HepG2 (cell line): Measurements from ENCODE around the gene GRB7. TPM values are rescaled to one million over a fixed set of nuclear protein-coding genes. Genes with fewer than 3 reads are reported as not detected.
A peak's percentile ranks its signal among the peaks of the same experiment; 100 is the strongest.

Source experiments
- CBX2 ChIP-seq, 2 experiments: fragments of 200-600 bp in 1 of 2; sonication (generic); formaldehyde crosslinking in 1 of 2; IDR thresholded peaks; 2 replicates each; pipeline versions ENCODE4 v1.7.0 to v1.8.1; 2018 to 2022; ENCODE audit warnings: low read depth in 2 of 2, low read length in 1 of 2, mild to moderate bottlenecking in 1 of 2, missing genetic modification reagents in 1 of 2
- CBX5 ChIP-seq: sonication (generic); formaldehyde crosslinking; IDR thresholded peaks from 2 replicates; pipeline ENCODE4 v1.4.0; 2020; ENCODE audit warnings: missing genetic modification reagents, borderline replicate concordance
- HDAC2 ChIP-seq: sonication (generic); formaldehyde crosslinking; IDR thresholded peaks from 2 replicates; pipeline ENCODE4 v1.4.0; 2020; ENCODE audit warnings: missing genetic modification reagents
- KLF9 ChIP-seq: IDR thresholded peaks from 2 replicates; pipeline ENCODE4 v1.6.1; 2016; ENCODE audit warnings: low read depth
- MED8 ChIP-seq: sonication (generic); formaldehyde crosslinking; IDR thresholded peaks from 2 replicates; pipeline ENCODE4 v1.8.1; 2023; ENCODE audit warnings: mild to moderate bottlenecking, missing genetic modification reagents; ENCODE audit not compliant: insufficient replicate concordance
- NFE2 ChIP-seq: sonication (generic); formaldehyde crosslinking; IDR thresholded peaks from 2 replicates; pipeline ENCODE4 v1.4.0; 2020; ENCODE audit warnings: missing genetic modification reagents
- NFIB ChIP-seq: sonication (generic); formaldehyde crosslinking; IDR thresholded peaks from 2 replicates; pipeline ENCODE4 v1.9.0; 2021; ENCODE audit warnings: missing genetic modification reagents, mild to moderate bottlenecking, borderline replicate concordance
- NFYB ChIP-seq: sonication (generic); formaldehyde crosslinking; IDR thresholded peaks from 2 replicates; pipeline ENCODE4 v1.4.0; 2020; ENCODE audit warnings: missing genetic modification reagents
- ZBTB8A ChIP-seq: sonication (generic); formaldehyde crosslinking; IDR thresholded peaks from 2 replicates; pipeline ENCODE4 v1.4.0; 2020; ENCODE audit warnings: mild to moderate bottlenecking, low read depth, missing genetic modification reagents, borderline replicate concordance
- ZIK1 ChIP-seq: sonication (generic); formaldehyde crosslinking; IDR thresholded peaks from 2 replicates; pipeline ENCODE4 v1.5.0; 2020; ENCODE audit warnings: mild to moderate bottlenecking, low read depth, missing genetic modification reagents, borderline replicate concordance
- ZNF264 ChIP-seq: sonication (generic); formaldehyde crosslinking; IDR thresholded peaks from 2 replicates; pipeline ENCODE4 v1.4.0; 2020; ENCODE audit warnings: missing genetic modification reagents
- ZNF331 ChIP-seq: sonication (generic); formaldehyde crosslinking; IDR thresholded peaks from 2 replicates; pipeline ENCODE4 v1.4.0; 2020; ENCODE audit warnings: missing genetic modification reagents
- ZNF460 ChIP-seq: sonication (generic); formaldehyde crosslinking; IDR thresholded peaks from 2 replicates; pipeline ENCODE4 v1.5.1; 2020; ENCODE audit warnings: missing genetic modification reagents, mild to moderate bottlenecking, borderline replicate concordance
- ZNF530 ChIP-seq: sonication (generic); formaldehyde crosslinking; IDR thresholded peaks from 2 replicates; pipeline ENCODE4 v1.5.0; 2020; ENCODE audit warnings: low read depth, mild to moderate bottlenecking, missing genetic modification reagents
- ZNF562 ChIP-seq: sonication (generic); formaldehyde crosslinking; IDR thresholded peaks from 2 replicates; pipeline ENCODE4 v1.8.0; 2022; ENCODE audit warnings: missing genetic modification reagents, borderline replicate concordance
- ZNF570 ChIP-seq: sonication (generic); formaldehyde crosslinking; IDR thresholded peaks from 2 replicates; pipeline ENCODE4 v1.4.0; 2020; ENCODE audit warnings: mild to moderate bottlenecking, missing genetic modification reagents, borderline replicate concordance
- ZNF670 ChIP-seq: sonication (generic); formaldehyde crosslinking; IDR thresholded peaks from 2 replicates; pipeline ENCODE4 v1.8.0; 2022; ENCODE audit warnings: mild to moderate bottlenecking, missing genetic modification reagents, borderline replicate concordance
- ZSCAN20 ChIP-seq: sonication (generic); formaldehyde crosslinking; IDR thresholded peaks from 2 replicates; pipeline ENCODE4 v1.4.0; 2020; ENCODE audit warnings: missing genetic modification reagents, mild to moderate bottlenecking, borderline replicate concordance
- polyA plus RNA-seq, 8 experiments: library from polyadenylated mRNA; depleted of rRNA in 3 of 8; stranded (reverse) in 7 of 8; unstranded in 1 of 8; fragments of >200 nt; fragmentation: Illumina TruSeq in 4 of 8; extraction: Trizol in 4 of 8; gene quantifications; 2 replicates each; pipeline versions ENCODE4 v1.2.1 to v1.2.3, GENCODE V29; 2011 to 2016; ENCODE audit warnings: low read depth in 4 of 8, missing spikeins in 1 of 8, mixed read lengths in 1 of 8; ENCODE audit not compliant: insufficient read depth in 1 of 8
- total RNA-seq, 5 experiments: library from RNA; depleted of rRNA; stranded (reverse); fragments of >200 nt; fragmentation: Illumina TruSeq; extraction: Trizol; gene quantifications; 2 replicates each; pipeline ENCODE4 v1.2.3, GENCODE V29; 2016; ENCODE audit warnings: low read depth in 1 of 5
- TF ChIP-seq, protein P1 (sequence below): sonication (generic); formaldehyde crosslinking; IDR thresholded peaks from 2 replicates; pipeline ENCODE4 v1.4.0; 2020; ENCODE audit warnings: missing genetic modification reagents, borderline replicate concordance
- TF ChIP-seq, protein P2 (sequence below): sonication (generic); formaldehyde crosslinking; IDR thresholded peaks from 2 replicates; pipeline ENCODE4 v1.9.0; 2021; ENCODE audit warnings: missing genetic modification reagents, mild to moderate bottlenecking, borderline replicate concordance
- TF ChIP-seq, protein P3 (sequence below): IDR thresholded peaks from 2 replicates; pipeline ENCODE4 v1.6.1; 2016; ENCODE audit warnings: low read depth
- TF ChIP-seq, protein P4 (sequence below): sonication (generic); formaldehyde crosslinking; IDR thresholded peaks from 2 replicates; pipeline ENCODE4 v1.4.0; 2020; ENCODE audit warnings: missing genetic modification reagents, low read depth, mild to moderate bottlenecking, borderline replicate concordance

The GRB7 gene
- total and polyA plus RNA-seq, 2 of the 13 experiments (the other 11 are each of a cell fraction or from before 2014, with no cell fraction given) = 60.2 to 77.7 TPM

DNA sequence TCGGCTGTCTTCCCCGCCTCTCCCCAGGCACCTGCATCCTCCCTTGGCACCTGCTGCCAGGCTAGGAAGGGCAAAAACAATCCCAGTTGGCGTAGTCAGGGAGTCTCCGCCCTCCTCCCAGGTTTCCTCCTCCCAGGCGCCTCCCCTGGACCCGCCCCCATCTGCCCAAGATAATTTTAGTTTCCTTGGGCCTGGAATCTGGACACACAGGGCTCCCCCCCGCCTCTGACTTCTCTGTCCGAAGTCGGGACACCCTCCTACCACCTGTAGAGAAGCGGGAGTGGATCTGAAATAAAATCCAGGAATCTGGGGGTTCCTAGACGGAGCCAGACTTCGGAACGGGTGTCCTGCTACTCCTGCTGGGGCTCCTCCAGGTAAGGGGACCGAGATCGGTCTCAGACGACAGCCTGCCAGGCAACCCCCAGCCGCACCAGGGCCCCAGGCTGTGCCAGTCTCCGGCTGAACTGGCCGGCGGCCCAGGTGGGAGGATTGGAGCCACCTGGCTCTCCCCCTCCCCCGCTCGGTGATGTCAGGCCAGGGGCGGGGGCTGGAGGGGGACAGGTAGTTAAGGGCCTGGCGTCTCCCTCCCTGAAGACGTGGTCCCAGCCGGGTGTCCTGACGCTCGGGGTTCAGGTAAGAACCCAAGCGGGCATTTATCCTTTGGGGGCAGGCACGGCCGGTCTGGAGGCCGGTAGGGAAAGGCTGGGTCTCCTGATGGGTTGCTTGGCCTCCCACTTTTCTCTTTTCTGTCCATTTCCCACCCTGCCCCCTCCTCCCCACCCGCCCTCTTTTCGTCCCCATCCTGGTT is at the start of gene GRB7 (continued):
- TF ChIP-seq, protein P1, sequence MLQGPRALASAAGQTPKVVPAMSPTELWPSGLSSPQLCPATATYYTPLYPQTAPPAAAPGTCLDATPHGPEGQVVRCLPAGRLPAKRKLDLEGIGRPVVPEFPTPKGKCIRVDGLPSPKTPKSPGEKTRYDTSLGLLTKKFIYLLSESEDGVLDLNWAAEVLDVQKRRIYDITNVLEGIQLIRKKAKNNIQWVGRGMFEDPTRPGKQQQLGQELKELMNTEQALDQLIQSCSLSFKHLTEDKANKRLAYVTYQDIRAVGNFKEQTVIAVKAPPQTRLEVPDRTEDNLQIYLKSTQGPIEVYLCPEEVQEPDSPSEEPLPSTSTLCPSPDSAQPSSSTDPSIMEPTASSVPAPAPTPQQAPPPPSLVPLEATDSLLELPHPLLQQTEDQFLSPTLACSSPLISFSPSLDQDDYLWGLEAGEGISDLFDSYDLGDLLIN = no peak
- no peak for TF ChIP-seq ZNF460 (CRISPR knock-in tag)
- peak; percentile 8; the same call in 1 of the 2 replicates for TF ChIP-seq HDAC2 (CRISPR knock-in tag)
- no peak for TF ChIP-seq NFYB
- TF ChIP-seq, protein P2, sequence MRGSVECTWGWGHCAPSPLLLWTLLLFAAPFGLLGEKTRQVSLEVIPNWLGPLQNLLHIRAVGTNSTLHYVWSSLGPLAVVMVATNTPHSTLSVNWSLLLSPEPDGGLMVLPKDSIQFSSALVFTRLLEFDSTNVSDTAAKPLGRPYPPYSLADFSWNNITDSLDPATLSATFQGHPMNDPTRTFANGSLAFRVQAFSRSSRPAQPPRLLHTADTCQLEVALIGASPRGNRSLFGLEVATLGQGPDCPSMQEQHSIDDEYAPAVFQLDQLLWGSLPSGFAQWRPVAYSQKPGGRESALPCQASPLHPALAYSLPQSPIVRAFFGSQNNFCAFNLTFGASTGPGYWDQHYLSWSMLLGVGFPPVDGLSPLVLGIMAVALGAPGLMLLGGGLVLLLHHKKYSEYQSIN (CRISPR knock-in tag) = no peak
- TF ChIP-seq, protein P3, sequence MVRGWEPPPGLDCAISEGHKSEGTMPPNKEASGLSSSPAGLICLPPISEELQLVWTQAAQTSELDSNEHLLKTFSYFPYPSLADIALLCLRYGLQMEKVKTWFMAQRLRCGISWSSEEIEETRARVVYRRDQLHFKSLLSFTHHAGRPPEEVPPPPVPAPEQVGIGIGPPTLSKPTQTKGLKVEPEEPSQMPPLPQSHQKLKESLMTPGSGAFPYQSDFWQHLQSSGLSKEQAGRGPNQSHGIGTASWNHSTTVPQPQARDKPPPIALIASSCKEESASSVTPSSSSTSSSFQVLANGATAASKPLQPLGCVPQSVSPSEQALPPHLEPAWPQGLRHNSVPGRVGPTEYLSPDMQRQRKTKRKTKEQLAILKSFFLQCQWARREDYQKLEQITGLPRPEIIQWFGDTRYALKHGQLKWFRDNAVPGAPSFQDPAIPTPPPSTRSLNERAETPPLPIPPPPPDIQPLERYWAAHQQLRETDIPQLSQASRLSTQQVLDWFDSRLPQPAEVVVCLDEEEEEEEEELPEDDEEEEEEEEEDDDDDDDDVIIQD = no peak; the same call in 1 of the 2 replicates
- no peak for TF ChIP-seq ZNF530 (CRISPR knock-in tag)
- no peak for TF ChIP-seq ZBTB8A (CRISPR knock-in tag)
- no peak for TF ChIP-seq CBX2 (IDR thresholded peaks at IDR 0.05; ENCODE audit: low read depth, low read length)
- TF ChIP-seq CBX2 (CRISPR knock-in tag; IDR thresholded peaks at IDR 0.05; ENCODE audit: low read depth) = no peak
- 0 out of 2 replicates have a peak, but pooled peaks have one; percentile 45 for TF ChIP-seq ZSCAN20 (CRISPR knock-in tag)
- TF ChIP-seq ZNF264 (CRISPR knock-in tag) = peak; percentile 58; the same call in 1 of the 2 replicates
- no peak for TF ChIP-seq ZNF331 (CRISPR knock-in tag)
- no peak for TF ChIP-seq ZNF570 (CRISPR knock-in tag)
- 0 out of 2 replicates have a peak, but pooled peaks have one; percentile 43 for TF ChIP-seq ZNF670 (CRISPR knock-in tag)
- TF ChIP-seq, protein P4, sequence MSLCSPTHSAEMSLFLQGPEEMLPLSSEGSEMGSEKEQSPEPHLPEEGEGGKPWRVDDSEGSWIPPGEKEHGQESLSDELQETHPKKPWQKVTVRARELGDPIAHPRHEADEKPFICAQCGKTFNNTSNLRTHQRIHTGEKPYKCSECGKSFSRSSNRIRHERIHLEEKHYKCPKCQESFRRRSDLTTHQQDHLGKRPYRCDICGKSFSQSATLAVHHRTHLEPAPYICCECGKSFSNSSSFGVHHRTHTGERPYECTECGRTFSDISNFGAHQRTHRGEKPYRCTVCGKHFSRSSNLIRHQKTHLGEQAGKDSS (CRISPR knock-in tag) = peak; percentile 18; the same call in 1 of the 2 replicates
- TF ChIP-seq NFIB = no peak
- TF ChIP-seq MED8 (CRISPR knock-in tag) = no peak
- 0 out of 2 replicates have a peak, but pooled peaks have one; percentile 12 for TF ChIP-seq KLF9 (CRISPR knock-in tag)
- 0 out of 2 replicates have a peak, but pooled peaks have one; percentile 6 for TF ChIP-seq CBX5 (CRISPR knock-in tag)
- no peak for TF ChIP-seq ZIK1 (CRISPR knock-in tag)
- TF ChIP-seq NFE2 (CRISPR knock-in tag) = no peak
- TF ChIP-seq ZNF562 = no peak
